MV-4-11 (cell line): ENCODE measurements around the gene ZMYND10.

Experiments
- DNase-seq: peaks from one replicate; lab custom pipeline; 2025; lab: John Stamatoyannopoulos, UW

The ZMYND10 gene

DNA sequence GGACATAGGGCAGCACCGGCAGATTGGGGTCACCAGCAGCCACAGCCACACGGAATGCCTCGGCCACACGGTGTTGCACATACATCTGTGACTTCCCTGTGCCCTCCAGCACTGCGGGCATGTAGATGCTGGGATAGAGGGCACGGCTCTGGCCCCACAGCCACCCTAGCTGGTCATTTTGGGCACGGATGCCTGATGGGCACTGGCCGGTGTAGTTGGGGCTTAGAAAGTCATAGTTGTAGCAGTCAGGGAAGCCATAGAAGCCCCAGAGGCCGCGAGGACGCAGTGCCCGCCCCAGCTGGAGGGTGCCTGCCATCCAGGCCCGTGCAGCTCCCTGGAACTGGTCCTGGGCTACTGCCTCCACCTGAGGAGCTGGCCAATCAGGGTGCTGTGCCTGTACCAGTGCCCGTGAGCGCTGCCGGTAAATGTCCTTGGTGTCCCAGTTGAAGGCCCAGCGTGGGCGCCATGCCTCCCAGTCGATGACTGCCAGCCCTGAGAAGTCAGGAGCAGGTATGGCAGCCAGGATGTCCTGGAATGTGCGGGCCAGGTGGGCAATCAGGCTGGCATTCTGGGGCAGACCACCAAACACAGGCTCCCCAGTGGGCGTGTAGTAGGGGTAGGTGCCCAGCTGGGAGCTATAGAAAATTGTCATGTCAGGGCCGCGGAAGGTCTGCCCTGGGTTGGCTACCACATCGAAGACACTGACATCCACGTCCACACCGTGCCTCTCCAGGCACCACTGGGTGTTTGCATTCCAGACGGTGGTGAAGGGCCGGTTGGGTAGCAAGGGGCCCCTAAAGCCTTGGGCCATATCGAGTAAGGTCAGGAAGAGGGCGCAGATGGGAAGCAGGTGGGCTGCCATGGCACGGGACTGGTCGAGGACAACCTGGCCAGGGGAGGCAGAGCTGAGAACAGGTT is 43.2 kb downstream of the ZMYND10 start:
- DNase-seq: no peak

DNA sequence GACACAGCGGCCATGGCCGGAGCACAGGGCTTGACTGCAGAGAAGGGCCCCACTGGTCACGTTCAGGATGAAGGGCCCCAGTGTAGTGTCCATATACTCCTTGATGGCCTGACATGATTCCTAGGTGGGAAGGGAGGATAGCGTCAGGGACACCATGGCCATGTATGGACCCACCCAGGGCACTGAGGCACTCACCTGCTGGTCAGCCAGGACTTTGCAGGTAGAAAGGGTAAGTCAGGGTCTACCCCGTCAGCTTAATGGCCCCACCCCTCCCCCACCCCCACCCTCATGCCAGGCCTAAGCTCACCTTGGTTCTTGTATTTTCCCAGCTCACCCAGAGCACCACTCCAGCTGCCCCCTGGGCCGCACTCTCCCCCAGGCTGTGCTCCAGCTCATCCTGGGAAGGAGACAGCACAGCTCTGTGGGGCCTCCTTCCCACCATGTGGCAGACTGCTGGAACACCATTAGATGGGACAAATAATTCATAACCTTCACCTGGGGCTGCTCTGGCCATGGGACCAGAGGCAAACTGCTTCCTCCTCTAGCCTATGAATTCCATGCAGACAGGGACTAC is 44.8 kb downstream of the ZMYND10 start:
- no peak for DNase-seq

DNA sequence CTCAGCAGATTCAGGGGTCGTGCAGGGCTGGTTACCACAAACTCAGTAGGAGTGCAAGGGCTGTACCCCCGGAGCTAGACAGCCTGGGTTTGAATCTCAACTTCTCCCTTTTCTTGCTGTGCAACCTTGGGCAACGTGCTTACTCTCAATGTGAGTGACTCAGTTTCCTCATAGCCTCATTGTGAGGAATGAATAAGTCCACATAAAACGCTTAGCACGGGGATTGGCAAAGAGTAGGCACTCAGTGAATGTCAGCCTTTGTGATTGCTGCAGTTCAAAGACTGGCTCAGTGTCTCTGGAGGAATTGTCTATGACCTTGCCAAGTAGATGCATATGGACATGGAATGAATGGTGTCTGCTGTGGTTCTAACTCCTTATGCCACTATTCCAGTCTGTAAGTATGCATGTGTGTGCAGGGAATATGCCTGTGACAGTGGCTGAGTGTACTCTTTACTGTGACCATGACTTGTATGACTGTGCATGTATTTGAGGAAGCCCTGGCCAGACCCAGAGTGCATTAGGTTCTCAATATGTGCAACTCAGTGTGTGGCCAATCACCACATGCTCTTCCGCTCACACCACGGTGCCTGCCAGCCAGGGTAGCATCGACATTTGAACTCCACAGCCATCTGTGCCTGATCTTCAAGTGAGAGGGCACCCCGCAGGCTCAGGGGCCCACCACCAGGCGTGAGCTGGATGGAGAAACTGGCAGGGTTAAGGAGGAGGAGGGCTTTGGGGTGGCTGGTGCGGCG is 45.4 kb downstream of the ZMYND10 start:
- DNase-seq: peak; percentile 92

- DNase-seq: no peak
These were observed 45.9 kb downstream of the ZMYND10 start for GRCh38 chr3:50299638-50299928.

DNA sequence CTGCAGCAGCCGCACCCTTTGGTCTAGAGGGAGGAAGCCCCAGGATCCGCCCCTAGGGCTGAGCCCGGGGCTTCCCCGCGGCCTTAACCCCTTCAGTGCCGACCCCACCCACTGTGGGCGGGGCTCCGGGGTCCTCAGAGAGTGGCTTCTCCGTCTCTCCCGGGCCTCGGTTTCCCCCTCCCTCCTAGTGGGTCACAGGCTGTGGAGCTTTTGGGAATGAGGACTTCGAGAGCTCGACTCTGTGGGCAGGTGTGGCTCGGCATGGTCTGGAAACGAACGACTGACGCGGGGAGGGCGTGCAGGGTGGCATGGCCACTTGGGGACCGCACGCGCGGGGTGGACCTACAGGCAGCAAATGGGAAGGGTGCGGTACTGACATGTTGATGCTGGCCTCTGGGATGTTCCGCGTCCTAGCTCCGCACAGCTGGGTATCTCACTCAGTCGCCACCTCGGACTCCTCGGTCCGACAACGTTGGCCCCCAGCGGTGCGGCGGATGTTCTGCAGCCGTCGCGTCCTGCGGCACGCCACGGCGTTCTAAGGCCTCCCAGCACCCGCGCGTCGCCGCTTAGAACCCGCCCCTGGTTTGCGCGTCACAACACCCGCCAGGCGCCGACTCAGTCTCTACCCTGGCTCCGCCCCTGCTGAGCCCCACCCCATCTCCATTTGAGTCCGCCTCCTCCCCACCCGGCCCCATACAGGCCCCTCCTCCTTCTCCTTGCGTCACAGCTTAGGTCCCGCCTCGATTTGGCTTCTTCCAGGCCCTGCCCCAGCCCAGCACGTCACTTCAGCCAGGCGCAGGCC is 46.5 kb downstream of the ZMYND10 start, which contains the start of the genes HYAL3 and NAA80:
Gene HYAL3, minus strand, starts transcription at position 570 of the 802 bp plus-strand sequence. CDS start 3,803 bp downstream, outside the sequence.
Gene NAA80, minus strand, starts transcription at position 570 of the 802 bp plus-strand sequence. CDS start 1,942 bp downstream, outside the sequence.
- peak; percentile 99 for DNase-seq

DNA sequence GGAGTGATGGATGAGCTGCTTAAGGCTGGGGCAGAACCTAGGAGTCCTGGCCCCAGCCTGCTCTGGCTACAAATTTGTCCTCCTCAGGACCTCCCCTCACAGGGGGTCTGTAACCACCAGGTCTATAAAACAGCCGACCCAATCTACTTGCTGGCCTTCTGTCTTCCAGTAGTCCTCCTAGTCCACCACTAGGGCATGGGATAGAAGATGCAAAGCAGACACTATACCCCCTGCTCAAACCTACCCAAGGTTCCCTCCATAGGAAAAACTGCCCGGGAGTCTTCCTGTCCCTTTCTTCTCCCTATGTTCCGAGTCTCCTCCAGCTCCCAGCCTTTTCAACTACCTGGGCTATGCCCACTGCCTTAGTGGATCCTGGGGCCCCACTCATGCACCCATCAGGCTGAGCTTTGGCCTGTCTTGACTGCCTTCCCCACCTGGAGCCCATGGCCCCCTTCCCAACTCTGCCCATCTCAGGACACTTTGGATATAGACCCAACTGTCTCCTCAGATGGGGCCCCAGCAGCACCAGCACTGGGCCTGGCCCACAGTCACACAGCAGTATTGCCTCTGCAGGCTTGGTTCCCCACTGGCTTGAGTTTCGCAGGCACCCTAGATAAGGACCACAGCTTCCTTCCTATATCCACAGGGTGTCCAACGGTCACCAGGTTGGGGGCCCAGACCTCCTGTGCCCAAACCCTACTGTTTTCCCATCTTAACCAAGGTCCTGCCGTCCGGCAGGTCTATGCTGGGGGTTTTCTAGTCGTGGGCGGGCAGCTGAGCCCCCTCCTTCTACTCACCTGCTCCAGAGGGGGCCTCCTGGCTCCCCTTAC is 47.4 kb downstream of the ZMYND10 start:
- peak; percentile 58 for DNase-seq

GRCh38 chr3:50297384-50297775 is 48.2 kb downstream of the ZMYND10 start:
- no peak for DNase-seq

GRCh38 chr3:50296721-50297383 is 48.7 kb downstream of the ZMYND10 start:
- no peak for DNase-seq

DNA sequence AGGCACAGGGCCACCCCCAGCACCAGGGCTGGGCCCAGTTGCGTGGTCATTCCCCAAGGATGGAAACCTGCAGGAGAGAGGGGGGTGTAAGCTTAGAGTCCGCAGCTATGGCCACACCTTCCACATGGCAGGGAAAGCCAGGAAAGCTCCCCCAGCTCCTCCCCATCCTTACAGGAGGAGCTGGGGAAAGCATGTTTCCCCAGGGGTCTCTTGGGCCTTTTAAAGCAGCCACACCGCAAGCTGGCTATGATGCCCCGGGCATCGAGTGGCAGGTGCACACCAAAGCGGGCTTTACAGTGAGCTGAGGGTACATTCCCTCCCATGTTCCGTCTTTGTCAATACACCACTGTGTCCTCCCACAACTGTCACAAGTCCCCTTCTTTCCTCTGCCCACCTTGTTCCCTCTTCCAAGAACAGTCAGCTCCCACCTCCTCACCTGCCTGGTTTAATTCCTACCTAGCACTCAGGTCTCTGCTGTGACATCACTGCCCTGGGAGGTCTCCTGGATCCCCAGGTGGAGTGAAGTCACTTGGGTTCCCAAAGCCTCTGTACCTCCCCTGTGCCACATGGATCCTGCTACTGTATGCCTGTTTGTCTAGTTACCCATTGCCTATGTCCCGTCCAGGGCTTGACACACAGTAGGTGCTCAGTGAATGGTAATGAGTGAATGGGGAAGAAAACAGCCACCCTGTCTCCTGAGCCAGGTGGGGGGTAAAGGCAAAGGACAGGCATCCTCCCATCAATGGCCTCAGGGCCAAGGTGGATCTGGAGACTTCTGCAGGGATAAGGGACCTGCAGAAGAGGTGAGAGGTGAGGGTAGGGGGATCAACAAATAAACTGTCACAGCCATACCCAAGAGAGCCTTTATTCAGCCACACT is 49.7 kb downstream of the ZMYND10 start:
- no peak for DNase-seq

- no peak for DNase-seq
These were observed 50.8 kb downstream of the ZMYND10 start for GRCh38 chr3:50294492-50295403.

DNA sequence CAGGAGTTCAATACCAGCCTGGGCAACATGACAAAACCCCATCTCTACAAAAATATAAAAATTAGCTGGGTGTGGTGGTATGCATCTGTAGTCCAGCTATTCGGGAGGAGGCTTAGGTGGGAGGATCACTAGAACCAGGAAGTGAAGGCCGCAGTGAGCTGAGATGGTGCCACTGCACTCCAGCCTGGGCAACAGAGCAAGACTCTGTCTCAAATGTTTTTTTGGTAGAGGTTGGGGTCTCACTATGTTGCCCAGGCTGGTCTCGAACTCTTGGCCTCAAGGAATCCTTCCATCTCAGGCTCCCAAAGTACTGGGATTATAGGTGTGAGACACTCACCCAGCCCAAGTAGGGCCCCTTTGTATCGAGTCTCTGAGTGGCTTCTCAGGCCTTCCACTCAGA is 51.4 kb downstream of the ZMYND10 start:
- DNase-seq: no peak

GRCh38 chr3:50293079-50293801 is 52.3 kb downstream of the ZMYND10 start:
- no peak for DNase-seq

- DNase-seq: peak; percentile 97
These were observed 53.1 kb downstream of the ZMYND10 start, which contains the start of gene IFRD2 for GRCh38 chr3:50292159-50293078. Gene IFRD2, minus strand, starts transcription at chr3:50292429. Its CDS starts 155 bp downstream, at chr3:50292274.
